ENCODE measurements around the gene TOP2A. TPM values are rescaled to one million over a fixed set of nuclear protein-coding genes. Genes with fewer than 3 reads are reported as not detected.

The TOP2A gene
- total RNA-seq, 2 donors from 2014 or later: 0.81 to 8.5 TPM

DNA sequence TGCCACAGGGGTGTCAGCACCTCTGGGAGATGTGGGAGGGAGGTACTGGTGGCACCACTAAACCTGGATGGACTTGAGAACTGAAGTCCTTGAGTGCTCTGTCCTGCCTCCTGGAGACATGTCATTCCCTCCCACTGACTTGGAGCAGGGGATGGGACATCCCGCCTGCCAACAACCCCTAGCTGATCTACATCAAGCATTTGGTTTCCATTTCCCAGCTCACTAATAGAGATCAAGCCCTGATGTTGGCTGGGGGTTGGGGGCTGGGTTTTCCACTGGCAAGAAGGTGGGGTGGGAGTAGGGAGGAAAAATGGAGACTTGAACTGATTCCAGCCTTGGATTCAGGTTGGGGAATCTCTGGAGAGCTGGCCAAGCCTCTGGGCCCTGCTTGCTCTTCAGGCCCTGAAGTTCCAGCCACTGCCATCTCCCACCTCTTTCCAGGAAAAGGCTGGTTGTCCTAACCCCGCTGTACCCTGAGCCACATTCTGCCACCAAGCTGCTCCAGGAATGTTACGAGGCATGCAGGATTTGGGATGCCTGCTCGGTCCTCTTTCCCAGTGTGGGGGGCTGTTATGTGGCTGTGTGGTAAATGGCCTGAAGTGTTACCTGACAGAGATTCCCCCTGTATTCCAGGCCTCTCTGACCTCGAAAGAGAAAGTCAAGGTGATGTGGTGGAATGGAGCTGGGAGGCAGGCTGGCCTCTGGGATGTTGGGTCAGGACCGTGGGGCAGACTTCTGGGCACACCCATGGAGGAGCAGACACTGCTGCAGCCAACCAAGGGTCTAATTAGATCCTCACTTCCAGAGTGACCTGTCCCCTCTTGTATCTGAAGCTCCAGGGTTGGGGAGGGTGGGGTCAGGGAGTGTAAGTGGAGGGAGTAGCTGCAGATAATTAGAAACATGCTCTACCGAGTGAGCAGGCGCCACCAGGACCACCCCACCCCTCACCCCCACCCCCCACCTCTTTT lies 42.2 kb upstream of the TOP2A start:
- no peak for ATAC-seq (ENCODE audit: insufficient number of reproducible peaks, low FRiP score, low read depth)

GRCh38 chr17:40458851-40459482 lies 41.3 kb upstream of the TOP2A start:
- no peak for TF ChIP-seq CTCF (IDR thresholded peaks at IDR 0.05)
- Histone ChIP-seq H3K9me3 (no peaks in the 10 kb centered on the region), H3K4me1 (ENCODE audit: control insufficient read depth in 1 of 2, low read depth in 2 of 2) (peaks cover 20 to 38% of the 10 kb centered on the region in 2 donors), H3K4me3 (no peak overlapping the region), H3K27me3 (replicated peaks; ENCODE audit: insufficient read depth) (no peaks in the 10 kb centered on the region), H3K27ac (no peak overlapping the region), H3K36me3 (no peaks in the 10 kb centered on the region)
- ATAC-seq (ENCODE audit: insufficient number of reproducible peaks, low FRiP score, low read depth) (no peak), DNase-seq (ENCODE audit: low spot score) (no peak)

More for the DNA sequence above, 42.2 kb upstream of the TOP2A start:
- H3K4me3 ChIP-seq: no peak overlapping the region
- no peaks in the 10 kb centered on the region for H3K27me3 ChIP-seq (replicated peaks; ENCODE audit: insufficient read depth)
- H3K36me3 ChIP-seq: no peaks in the 10 kb centered on the region
- peaks cover 20 to 38% of the 10 kb centered on the region in 2 donors for H3K4me1 ChIP-seq (ENCODE audit: control insufficient read depth in 1 of 2, low read depth in 2 of 2)
- no peak for TF ChIP-seq CTCF (IDR thresholded peaks at IDR 0.05)
- H3K9me3 ChIP-seq: no peaks in the 10 kb centered on the region
- no peak overlapping the region for H3K27ac ChIP-seq
- DNase-seq (ENCODE audit: low spot score): no peak

DNA sequence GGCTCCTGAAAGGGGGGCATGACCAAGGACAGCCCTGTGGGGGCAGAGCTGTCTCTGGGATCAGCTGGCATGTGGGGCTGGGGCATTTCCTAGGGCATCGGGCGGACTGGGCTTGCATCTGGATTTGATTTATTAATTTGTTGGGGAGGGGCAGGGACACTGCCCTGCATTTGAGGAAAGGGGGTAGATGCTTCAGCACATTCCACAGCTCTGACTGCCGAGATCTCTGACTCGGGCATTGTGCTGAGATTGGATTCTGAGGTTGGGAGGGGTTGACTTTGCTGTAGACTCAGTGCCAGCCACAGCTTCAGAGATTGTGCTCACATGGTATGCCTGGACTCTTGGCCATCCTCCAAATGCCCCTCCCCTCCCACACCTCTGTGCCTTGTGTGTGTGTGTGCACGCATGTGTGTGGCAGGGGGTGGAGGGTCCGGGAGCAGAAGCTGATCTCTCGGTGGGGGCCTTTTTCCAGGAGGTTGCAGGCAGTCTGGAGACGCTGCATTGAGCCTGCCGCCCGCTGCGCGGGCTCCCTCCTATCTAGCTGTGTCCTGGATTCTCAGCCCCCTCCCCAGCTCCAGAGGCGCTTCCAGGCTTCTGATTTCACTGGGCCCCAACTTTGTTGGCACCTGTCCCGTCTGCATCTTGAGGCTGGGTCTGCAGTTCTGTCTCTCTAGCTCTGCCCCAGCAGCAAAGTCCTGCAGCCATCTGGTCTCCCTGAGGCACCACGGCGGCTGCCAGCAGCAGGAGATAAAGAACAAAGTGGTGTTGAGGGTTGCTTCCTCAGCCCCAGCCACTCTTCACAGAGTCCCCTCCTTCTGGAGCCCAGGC lies 40.5 kb upstream of the TOP2A start:
- Histone ChIP-seq H3K36me3 (no peaks in the 10 kb centered on the region), H3K4me1 (ENCODE audit: control insufficient read depth in 1 of 2, low read depth in 2 of 2) (peaks cover 20 to 41% of the 10 kb centered on the region in 2 donors), H3K27me3 (replicated peaks; ENCODE audit: insufficient read depth) (no peaks in the 10 kb centered on the region), H3K27ac (peak overlapping the region in 1 of 2 donors; percentile 76), H3K4me3 (no peak overlapping the region), H3K9me3 (no peaks in the 10 kb centered on the region)
- DNase-seq (ENCODE audit: low spot score) (no peak), ATAC-seq (ENCODE audit: insufficient number of reproducible peaks, low FRiP score, low read depth) (no peak)
- no peak for TF ChIP-seq CTCF (IDR thresholded peaks at IDR 0.05)

- Histone ChIP-seq H3K4me3 (no peak overlapping the region), H3K9me3 (no peaks in the 10 kb centered on the region), H3K27ac (peak overlapping the region; percentile 72 to 76), H3K27me3 (replicated peaks; ENCODE audit: insufficient read depth) (no peaks in the 10 kb centered on the region), H3K4me1 (ENCODE audit: control insufficient read depth in 1 of 2, low read depth in 2 of 2) (peaks cover 20 to 49% of the 10 kb centered on the region in 2 donors), H3K36me3 (no peaks in the 10 kb centered on the region)
- TF ChIP-seq CTCF (IDR thresholded peaks at IDR 0.05): no peak
- no peak for ATAC-seq (ENCODE audit: insufficient number of reproducible peaks, low FRiP score, low read depth)
- DNase-seq (ENCODE audit: low spot score): no peak
Measured at GRCh38 chr17:40457369-40457768, 39.7 kb upstream of the TOP2A start.

Measured in thoracic aorta (tissue), 2 donors.